Ishikawa (cell line): ENCODE results near the gene ANKDD1A.

Experiments
- CEBPB ChIP-seq: IDR thresholded peaks from 2 replicates; pipeline ENCODE4 v1.6.1; 2012
- CREB1 ChIP-seq: IDR thresholded peaks from 2 replicates; pipeline ENCODE4 v1.6.1; 2012; ENCODE audit warnings: low read depth
- EGR1 ChIP-seq: IDR thresholded peaks from 2 replicates; pipeline ENCODE4 v1.6.1; 2012
- EP300 ChIP-seq: IDR thresholded peaks from 2 replicates; pipeline ENCODE4 v1.6.1; 2012; ENCODE audit warnings: borderline replicate concordance
- FOXM1 ChIP-seq: IDR thresholded peaks from 2 replicates; pipeline ENCODE4 v1.6.1; 2012; ENCODE audit warnings: low read depth, borderline replicate concordance
- NFIC ChIP-seq: IDR thresholded peaks from 2 replicates; pipeline ENCODE4 v1.6.1; 2012
- RAD21 ChIP-seq: IDR thresholded peaks from 2 replicates; pipeline ENCODE4 v1.6.1; 2012; ENCODE audit warnings: low read depth
- TAF1 ChIP-seq: IDR thresholded peaks from 2 replicates; pipeline ENCODE4 v1.6.1; 2012; ENCODE audit warnings: low read depth, mild to moderate bottlenecking
- TCF12 ChIP-seq: IDR thresholded peaks from 2 replicates; pipeline ENCODE4 v1.6.1; 2012; ENCODE audit warnings: low read depth
- TEAD4 ChIP-seq: IDR thresholded peaks from 2 replicates; pipeline ENCODE4 v1.6.1; 2012
- YY1 ChIP-seq: IDR thresholded peaks from 2 replicates; pipeline ENCODE4 v1.6.1; 2012; ENCODE audit warnings: low read depth
- ZBTB7A ChIP-seq: IDR thresholded peaks from 2 replicates; pipeline ENCODE4 v1.6.1; 2012; ENCODE audit warnings: low read depth
- TF ChIP-seq, protein P1 (sequence below): IDR thresholded peaks from 2 replicates; pipeline ENCODE4 v1.6.1; 2012
- TF ChIP-seq, protein P2 (sequence below): IDR thresholded peaks from 2 replicates; pipeline ENCODE4 v1.6.1; 2012
- TF ChIP-seq, protein P3 (sequence below): IDR thresholded peaks from 2 replicates; pipeline ENCODE4 v1.6.1; 2012; ENCODE audit warnings: low read depth, mild to moderate bottlenecking

ANKDD1A gene

DNA sequence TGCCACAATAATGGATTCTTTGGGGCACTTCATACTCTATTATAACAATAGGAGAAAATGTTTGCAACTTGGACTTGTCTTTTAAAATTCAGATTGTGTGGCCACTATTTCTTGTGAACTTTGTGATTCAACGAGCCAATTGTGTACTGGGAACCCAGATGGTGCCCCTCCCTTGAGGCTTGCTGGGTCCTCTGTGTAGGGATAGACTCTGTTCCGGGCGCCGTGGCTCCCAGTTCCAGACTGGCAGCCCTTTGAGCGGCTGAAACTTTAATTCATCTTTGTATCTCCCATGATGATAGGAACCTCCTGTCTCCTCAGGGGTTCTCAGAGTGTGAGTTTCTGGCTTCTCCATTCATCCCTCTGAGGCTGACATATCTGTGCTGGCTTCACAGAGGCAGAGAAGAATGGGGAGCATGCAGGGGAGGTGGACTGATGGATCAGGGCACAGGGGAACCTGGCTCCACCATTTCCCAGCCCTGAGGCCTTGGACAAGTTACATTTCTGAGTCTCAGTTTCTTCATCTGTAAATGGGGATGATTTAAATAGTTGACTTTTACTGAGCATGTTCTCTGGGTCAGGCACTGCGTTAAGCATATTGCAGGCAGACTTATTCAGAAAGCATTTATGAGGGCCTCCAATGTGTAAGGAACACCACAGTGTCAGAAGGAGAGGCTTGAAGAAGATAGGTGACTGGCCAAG is 15.2 kb upstream of the ANKDD1A start:
- TF ChIP-seq, protein P1, sequence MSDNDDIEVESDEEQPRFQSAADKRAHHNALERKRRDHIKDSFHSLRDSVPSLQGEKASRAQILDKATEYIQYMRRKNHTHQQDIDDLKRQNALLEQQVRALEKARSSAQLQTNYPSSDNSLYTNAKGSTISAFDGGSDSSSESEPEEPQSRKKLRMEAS = no peak
- TF ChIP-seq TAF1 (no peak), TCF12 (no peak), EP300 (no peak), EGR1 (no peak), CEBPB (no peak), NFIC (no peak), CREB1 (no peak), YY1 (no peak), RAD21 (no peak)
- TF ChIP-seq, protein P2, sequence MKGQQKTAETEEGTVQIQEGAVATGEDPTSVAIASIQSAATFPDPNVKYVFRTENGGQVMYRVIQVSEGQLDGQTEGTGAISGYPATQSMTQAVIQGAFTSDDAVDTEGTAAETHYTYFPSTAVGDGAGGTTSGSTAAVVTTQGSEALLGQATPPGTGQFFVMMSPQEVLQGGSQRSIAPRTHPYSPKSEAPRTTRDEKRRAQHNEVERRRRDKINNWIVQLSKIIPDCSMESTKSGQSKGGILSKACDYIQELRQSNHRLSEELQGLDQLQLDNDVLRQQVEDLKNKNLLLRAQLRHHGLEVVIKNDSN = no peak

DNA sequence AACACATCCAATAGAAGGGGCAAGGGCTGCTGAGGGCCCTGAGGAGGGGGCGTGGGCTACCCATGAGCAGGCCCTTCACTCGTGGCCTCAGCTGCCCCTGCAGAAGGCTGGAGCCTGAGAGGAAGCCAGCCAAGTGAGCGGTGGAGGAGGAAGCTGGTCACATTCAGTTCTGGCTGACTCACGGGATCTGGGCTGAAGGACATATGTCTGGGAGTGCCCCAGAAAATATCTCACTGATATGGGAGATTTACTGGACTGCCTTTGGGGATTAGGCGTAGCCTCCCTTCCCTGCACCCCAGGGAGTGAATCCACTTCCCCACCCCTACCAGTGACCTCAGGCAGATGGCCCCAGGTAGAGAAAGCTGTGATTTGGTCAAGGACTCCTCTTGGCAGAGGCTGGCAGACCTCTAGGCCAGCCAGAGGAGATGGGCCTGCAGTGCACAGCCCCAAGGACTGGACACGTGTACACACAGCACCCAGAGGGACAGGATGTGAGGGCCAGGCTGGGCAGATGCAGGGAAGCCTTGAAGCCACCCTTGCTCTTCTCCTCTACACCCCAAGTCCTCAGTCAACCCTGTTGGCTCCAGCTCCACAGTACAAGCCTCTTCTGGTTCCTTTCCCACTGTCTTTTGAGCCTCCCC is 14.2 kb upstream of the ANKDD1A start:
- TF ChIP-seq CEBPB (no peak), TCF12 (no peak), EGR1 (no peak), ZBTB7A (no peak), CREB1 (no peak), TEAD4 (no peak), EP300 (no peak), NFIC (no peak), YY1 (no peak), TAF1 (no peak), RAD21 (no peak), FOXM1 (no peak)
- TF ChIP-seq, protein P3, sequence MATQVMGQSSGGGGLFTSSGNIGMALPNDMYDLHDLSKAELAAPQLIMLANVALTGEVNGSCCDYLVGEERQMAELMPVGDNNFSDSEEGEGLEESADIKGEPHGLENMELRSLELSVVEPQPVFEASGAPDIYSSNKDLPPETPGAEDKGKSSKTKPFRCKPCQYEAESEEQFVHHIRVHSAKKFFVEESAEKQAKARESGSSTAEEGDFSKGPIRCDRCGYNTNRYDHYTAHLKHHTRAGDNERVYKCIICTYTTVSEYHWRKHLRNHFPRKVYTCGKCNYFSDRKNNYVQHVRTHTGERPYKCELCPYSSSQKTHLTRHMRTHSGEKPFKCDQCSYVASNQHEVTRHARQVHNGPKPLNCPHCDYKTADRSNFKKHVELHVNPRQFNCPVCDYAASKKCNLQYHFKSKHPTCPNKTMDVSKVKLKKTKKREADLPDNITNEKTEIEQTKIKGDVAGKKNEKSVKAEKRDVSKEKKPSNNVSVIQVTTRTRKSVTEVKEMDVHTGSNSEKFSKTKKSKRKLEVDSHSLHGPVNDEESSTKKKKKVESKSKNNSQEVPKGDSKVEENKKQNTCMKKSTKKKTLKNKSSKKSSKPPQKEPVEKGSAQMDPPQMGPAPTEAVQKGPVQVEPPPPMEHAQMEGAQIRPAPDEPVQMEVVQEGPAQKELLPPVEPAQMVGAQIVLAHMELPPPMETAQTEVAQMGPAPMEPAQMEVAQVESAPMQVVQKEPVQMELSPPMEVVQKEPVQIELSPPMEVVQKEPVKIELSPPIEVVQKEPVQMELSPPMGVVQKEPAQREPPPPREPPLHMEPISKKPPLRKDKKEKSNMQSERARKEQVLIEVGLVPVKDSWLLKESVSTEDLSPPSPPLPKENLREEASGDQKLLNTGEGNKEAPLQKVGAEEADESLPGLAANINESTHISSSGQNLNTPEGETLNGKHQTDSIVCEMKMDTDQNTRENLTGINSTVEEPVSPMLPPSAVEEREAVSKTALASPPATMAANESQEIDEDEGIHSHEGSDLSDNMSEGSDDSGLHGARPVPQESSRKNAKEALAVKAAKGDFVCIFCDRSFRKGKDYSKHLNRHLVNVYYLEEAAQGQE = no peak
- TF ChIP-seq, protein P2 = no peak
- TF ChIP-seq, protein P1 = no peak

DNA sequence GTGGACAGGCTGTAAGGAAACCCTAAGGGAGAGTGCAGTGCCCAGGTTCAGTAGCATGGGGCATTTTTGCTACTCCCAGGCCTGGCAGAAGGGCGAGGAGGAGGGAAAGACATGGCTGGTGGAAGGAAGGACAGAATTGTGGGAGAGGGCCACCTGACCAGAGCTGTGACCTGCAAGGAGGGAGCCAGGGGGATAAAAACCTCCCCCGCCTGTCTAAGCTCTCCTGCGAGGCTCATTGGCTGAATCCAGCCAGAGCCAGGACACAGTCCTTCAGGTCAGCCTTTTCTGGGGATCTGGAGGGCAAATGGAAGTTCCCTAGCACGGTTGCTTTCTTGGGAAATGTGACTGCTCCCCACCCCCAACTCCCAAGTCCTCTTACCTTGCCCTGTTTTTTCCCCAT is 13.3 kb upstream of the ANKDD1A start:
- no peak for TF ChIP-seq NFIC
- TF ChIP-seq RAD21 = no peak
- TF ChIP-seq ZBTB7A = no peak

DNA sequence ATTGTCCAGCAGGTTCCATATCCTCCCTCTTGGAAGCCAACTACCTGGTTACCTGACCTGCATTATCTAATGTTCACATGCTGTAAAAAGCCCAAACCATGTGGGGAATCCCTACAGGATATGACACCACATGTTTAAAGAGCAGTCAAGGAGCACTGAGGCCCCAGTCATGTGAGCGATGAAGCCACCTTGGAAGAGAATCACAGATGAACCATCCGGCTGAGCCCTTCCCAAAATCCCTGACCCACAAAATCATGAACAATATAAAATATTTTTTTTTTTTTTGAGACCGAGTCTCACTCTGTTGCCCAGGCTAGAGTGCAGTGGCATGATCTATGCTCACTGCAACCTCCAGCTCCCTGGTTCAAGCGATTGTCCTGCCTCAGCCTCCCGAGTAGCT is 10.6 kb upstream of the ANKDD1A start:
- no peak for TF ChIP-seq ZBTB7A
- no peak for TF ChIP-seq YY1
- TF ChIP-seq NFIC = no peak
- no peak for TF ChIP-seq RAD21
- no peak for TF ChIP-seq EP300
- TF ChIP-seq, protein P3 = no peak
- TF ChIP-seq TEAD4 = no peak
- TF ChIP-seq, protein P1 = no peak
- TF ChIP-seq, protein P2 = no peak
- no peak for TF ChIP-seq CREB1
- no peak for TF ChIP-seq CEBPB

DNA sequence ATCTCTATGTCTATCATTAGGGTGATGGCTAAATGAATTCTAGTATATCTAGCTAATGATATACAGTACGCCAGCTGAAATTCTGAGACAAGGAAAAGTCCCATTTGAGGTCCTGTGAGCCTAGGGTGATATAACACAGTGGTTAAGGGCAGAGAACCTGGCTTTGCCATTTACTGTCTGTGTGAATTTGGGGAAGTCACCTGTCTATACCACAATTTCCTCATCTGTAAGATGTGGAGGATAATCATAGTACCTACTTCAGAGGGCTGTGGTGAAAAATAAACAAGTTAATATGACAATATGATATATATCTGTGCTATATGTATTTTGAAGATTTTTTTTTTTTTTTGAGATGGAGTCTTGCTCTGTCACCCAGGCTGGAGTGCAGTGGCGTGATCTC is 9.8 kb upstream of the ANKDD1A start:
- no peak for TF ChIP-seq RAD21
- no peak for TF ChIP-seq TCF12
- TF ChIP-seq CEBPB = no peak
- TF ChIP-seq, protein P1 = no peak
- TF ChIP-seq TEAD4 = no peak
- TF ChIP-seq, protein P3 = no peak
- no peak for TF ChIP-seq TAF1
